ENCODE data around the gene OR5H6.

- TF ChIP-seq, protein P1, sequence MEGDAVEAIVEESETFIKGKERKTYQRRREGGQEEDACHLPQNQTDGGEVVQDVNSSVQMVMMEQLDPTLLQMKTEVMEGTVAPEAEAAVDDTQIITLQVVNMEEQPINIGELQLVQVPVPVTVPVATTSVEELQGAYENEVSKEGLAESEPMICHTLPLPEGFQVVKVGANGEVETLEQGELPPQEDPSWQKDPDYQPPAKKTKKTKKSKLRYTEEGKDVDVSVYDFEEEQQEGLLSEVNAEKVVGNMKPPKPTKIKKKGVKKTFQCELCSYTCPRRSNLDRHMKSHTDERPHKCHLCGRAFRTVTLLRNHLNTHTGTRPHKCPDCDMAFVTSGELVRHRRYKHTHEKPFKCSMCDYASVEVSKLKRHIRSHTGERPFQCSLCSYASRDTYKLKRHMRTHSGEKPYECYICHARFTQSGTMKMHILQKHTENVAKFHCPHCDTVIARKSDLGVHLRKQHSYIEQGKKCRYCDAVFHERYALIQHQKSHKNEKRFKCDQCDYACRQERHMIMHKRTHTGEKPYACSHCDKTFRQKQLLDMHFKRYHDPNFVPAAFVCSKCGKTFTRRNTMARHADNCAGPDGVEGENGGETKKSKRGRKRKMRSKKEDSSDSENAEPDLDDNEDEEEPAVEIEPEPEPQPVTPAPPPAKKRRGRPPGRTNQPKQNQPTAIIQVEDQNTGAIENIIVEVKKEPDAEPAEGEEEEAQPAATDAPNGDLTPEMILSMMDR (conservative IDR thresholded peaks at IDR 0.05; ENCODE audit: low read depth, low read length), result no peak
- TF ChIP-seq EZH2 (IDR thresholded peaks at IDR 0.05; ENCODE audit: borderline replicate concordance, low read depth, low read length, poor library complexity, severe bottlenecking), result no peak
Observed at GRCh38 chr3:98242155-98242554, 21.9 kb upstream of the OR5H6 start.

Measured in A673 (cell line).